Thyroid gland (tissue), 4 donors: ENCODE measurements around the gene ZNF132. TPM values are rescaled to one million over a fixed set of nuclear protein-coding genes. Genes with fewer than 3 reads are reported as not detected.
"Not testable (repeated sequence)": the region's sequence is repeated elsewhere in the genome, so short reads cannot be mapped to it uniquely, and the experiment has no call there.

Experiments used
- DNase-seq, 2 donors: peaks; one replicate each; pipeline ENCODE4 v3.0.0-alpha.2; 2019
- H3K27ac ChIP-seq, 3 donors: fragments of 200-600 bp; sonication (generic); 1 replicate in 2 of 3; 2 replicates in 1 of 3; pipeline ENCODE4 v1.5.1; 2016 to 2019; ENCODE audit warnings: mild to moderate bottlenecking in 1 of 3, moderate library complexity in 1 of 3
- H3K27me3 ChIP-seq: fragments of 200-600 bp; sonication (generic); one replicate; pipeline ENCODE4 v1.5.1; 2019
- H3K36me3 ChIP-seq, 2 donors: fragments of 200-600 bp; sonication (generic); one replicate each; pipeline ENCODE4 v1.5.1; 2016 to 2019
- H3K4me1 ChIP-seq, 2 donors: fragments of 200-600 bp; sonication (generic); one replicate each; pipeline ENCODE4 v1.5.1; 2017 to 2019
- H3K4me3 ChIP-seq, 3 donors: fragments of 200-600 bp; sonication (generic); replicated peaks in 1 of 3; 1 replicate in 2 of 3; 2 replicates in 1 of 3; pipeline ENCODE4 v1.5.1; 2016; ENCODE audit warnings: mild to moderate bottlenecking in 1 of 3
- H3K9me3 ChIP-seq: fragments of 200-600 bp; sonication (generic); one replicate; pipeline ENCODE4 v1.5.1; 2017
- CTCF ChIP-seq, 6 experiments: fragments of 200-600 bp in 3 of 6; fragments of 450-650 bp in 3 of 6; sonication (generic) in 3 of 6; IDR thresholded peaks; one replicate each; pipeline ENCODE4 v1.5.1; 2016 to 2019; ENCODE audit warnings: antibody characterized with exemption in 6 of 6, mild to moderate bottlenecking in 2 of 6, inconsistent platforms in 1 of 6, moderate library complexity in 1 of 6
- POLR2A ChIP-seq, 2 donors: fragments of 450-650 bp; IDR thresholded peaks; one replicate each; pipeline ENCODE4 v1.6.1; 2017; ENCODE audit warnings: antibody characterized with exemption in 2 of 2, mild to moderate bottlenecking in 2 of 2, moderate library complexity in 1 of 2
- WGBS, 2 donors: methylation state at CpG; one replicate each; pipeline ENCODE4 v1.1.5; 2017; 5-methylcytosine and 5-hydroxymethylcytosine counted together
- intact Hi-C: fragments of 100-400 bp; cut with DNase I; formaldehyde crosslinking; loops from one replicate; pipeline ENCODE4 v1.15.1; 2023
- total RNA-seq, 4 donors: library from RNA; depleted of rRNA; stranded (reverse); fragments of >200 nt; gene quantifications; one replicate each; pipeline ENCODE4 v1.2.3, GENCODE V29; 2016

The ZNF132 gene
- total RNA-seq, 4 donors from 2014 or later: 13.3 to 24.3 (median 16.2) TPM

- Histone ChIP-seq H3K36me3 (peaks cover 18 to 28% of the 10 kb centered on the region in 2 donors), H3K9me3 (no peaks in the 10 kb centered on the region), H3K27me3 (no peaks in the 10 kb centered on the region), H3K27ac (no peak overlapping the region), H3K4me1 (peaks cover 16 to 21% of the 10 kb centered on the region in 2 donors), H3K4me3 (no peak overlapping the region)
- intact Hi-C loops: no loop called here
- no peak for DNase-seq
- TF ChIP-seq CTCF (IDR thresholded peaks at IDR 0.05) (no peak), POLR2A (IDR thresholded peaks at IDR 0.05) (no peak)
Observed at GRCh38 chr19:58473775-58474174, 33.8 kb upstream of the ZNF132 start.

- intact Hi-C loops: no loop called here
- H3K9me3 ChIP-seq: no peaks in the 10 kb centered on the region
- no peak for DNase-seq
- no peak overlapping the region for H3K27ac ChIP-seq
- H3K36me3 ChIP-seq: peaks cover 18 to 28% of the 10 kb centered on the region in 2 donors
- no peak for TF ChIP-seq POLR2A (IDR thresholded peaks at IDR 0.05)
- no peak for TF ChIP-seq CTCF (IDR thresholded peaks at IDR 0.05)
- H3K4me1 ChIP-seq: peaks cover 16 to 22% of the 10 kb centered on the region in 2 donors
- no peaks in the 10 kb centered on the region for H3K27me3 ChIP-seq
- WGBS, 2 donors: 96% methylated on average over 37 to 39 of the region's 39 CpGs
- no peak overlapping the region for H3K4me3 ChIP-seq
Observed at GRCh38 chr19:58471736-58472135, 31.8 kb upstream of the ZNF132 start.

- DNase-seq, H3K4me3 ChIP-seq, H3K27ac ChIP-seq, H3K9me3 ChIP-seq, H3K27me3 ChIP-seq, intact Hi-C loops: not testable (repeated sequence)
- Histone ChIP-seq H3K36me3 (peaks cover 18 to 28% of the 10 kb centered on the region in 2 donors), H3K4me1 (peaks cover 17 to 18% of the 10 kb centered on the region in 2 donors)
- WGBS, 2 donors: 94 to 96% methylated on average over 16 to 27 of the region's 53 CpGs
Observed at GRCh38 chr19:58470837-58471543, 31.0 kb upstream of the ZNF132 start.

- Histone ChIP-seq H3K4me1 (peaks cover 8 to 9% of the 10 kb centered on the region in 2 donors), H3K36me3 (peaks cover 18 to 28% of the 10 kb centered on the region in 2 donors), H3K27me3 (no peaks in the 10 kb centered on the region), H3K9me3 (no peaks in the 10 kb centered on the region), H3K27ac (no peak overlapping the region), H3K4me3 (no peak overlapping the region)
- no peak for DNase-seq
- 91 to 93% methylated on average over 11 to 17 of the region's 17 CpGs for WGBS, 2 donors
- TF ChIP-seq POLR2A (IDR thresholded peaks at IDR 0.05) (no peak), CTCF (IDR thresholded peaks at IDR 0.05) (no peak)
- intact Hi-C loops: no loop called here
Observed at GRCh38 chr19:58469241-58470013, 29.5 kb upstream of the ZNF132 start.

- Histone ChIP-seq H3K27ac (no peak overlapping the region), H3K27me3 (no peaks in the 10 kb centered on the region), H3K4me1 (peaks cover 8 to 9% of the 10 kb centered on the region in 2 donors), H3K4me3 (no peak overlapping the region), H3K36me3 (peaks cover 18 to 28% of the 10 kb centered on the region in 2 donors), H3K9me3 (no peaks in the 10 kb centered on the region)
- intact Hi-C loops: no loop called here
- WGBS, 2 donors: 62 to 66% methylated on average over 5 of the region's 5 CpGs
- TF ChIP-seq POLR2A (IDR thresholded peaks at IDR 0.05) (no peak), CTCF (IDR thresholded peaks at IDR 0.05) (no peak)
- no peak for DNase-seq
Observed at GRCh38 chr19:58468216-58468839, 28.4 kb upstream of the ZNF132 start.
